Measurements from ENCODE around the gene TRMT61A.

TRMT61A gene

DNA sequence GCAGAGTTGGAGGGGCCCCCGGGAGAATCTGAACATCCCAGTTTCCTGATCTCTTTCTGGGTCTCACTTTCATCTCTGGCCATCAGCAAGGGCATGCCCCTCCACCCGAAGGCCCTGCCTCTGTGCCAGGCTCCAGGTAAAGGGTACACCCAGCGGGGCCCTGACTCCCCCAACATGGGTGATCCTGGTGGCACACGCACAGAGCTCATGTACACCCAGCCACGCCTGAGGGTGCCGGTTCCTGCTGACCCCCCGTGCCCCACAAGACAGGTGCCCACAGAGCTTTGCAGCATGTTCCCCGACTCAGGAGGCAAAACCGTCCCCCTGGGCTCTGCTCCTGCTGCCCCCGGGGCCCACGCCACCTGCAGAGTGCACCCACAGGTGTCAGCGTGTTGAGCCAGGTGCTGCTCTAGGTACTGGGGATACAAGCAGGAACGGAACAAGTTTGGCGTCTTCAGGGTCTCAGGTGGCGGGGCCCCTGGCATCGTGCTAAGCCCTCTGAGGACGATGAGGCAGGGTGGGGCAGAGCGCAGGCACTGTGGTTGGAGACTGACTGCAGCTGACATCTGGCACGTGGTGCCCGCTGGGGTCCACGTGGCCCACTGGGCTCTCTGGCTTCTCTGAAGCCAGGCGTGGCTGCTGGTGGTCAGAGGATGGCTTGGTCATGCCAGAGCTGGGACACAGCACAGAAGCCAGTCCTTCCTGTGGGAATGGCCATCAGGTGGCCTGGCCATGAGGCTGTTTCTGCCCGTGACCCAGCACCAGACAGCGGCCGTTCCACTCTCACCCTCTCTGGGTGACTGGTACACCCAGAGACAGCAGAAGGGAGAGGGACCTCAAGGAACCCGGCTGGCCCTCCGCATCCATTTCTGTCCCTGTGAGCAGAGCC lies 19.7 kb downstream of the TRMT61A start:
- no peak for DNase-seq

DNA sequence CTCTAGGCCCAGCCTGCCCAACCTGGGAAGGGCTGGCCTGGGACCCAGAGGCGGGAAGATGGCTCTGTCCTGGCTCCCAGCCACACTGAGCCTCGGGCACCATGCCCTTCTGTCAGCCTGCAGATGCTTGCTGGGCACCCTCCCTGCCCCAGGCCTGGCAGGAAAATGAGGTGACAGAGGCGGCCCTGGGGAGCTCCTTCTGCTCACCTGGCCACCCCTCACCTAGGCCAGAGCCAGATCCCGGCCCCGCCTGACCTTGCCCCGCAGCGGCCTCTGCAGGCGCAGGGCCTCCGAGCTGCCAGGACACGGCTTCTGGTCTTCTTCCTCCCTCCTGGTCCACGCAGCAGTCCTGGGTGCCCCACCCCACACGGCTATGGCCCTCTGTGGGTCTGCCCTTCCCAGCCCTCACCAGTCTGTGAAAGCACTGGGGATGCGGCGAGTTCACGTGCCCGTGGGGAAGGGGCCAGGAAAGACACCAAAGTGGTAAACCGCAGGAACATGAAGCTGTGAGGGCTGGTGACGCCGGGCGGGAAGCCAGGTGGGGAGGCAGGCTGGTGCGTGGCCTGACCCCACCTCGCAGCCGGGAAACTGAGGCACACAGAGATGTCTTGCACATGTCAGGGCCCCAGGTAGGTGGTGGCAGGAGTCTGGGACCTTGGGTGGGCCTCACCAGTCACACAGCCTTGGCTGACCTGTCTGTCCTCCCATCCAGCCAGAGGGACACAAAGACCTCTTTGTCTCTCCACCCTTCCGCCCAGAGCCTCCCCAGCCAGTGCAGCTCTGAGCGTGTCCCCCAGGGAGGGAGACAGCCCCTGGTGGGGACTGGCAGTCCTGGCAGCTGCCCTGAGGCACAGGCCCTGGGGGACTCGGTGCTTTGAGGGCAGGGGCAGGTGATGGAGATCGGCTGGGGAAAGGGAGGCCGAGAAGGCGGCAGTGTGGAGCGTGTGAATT lies 20.6 kb downstream of the TRMT61A start:
- DNase-seq = no peak

DNA sequence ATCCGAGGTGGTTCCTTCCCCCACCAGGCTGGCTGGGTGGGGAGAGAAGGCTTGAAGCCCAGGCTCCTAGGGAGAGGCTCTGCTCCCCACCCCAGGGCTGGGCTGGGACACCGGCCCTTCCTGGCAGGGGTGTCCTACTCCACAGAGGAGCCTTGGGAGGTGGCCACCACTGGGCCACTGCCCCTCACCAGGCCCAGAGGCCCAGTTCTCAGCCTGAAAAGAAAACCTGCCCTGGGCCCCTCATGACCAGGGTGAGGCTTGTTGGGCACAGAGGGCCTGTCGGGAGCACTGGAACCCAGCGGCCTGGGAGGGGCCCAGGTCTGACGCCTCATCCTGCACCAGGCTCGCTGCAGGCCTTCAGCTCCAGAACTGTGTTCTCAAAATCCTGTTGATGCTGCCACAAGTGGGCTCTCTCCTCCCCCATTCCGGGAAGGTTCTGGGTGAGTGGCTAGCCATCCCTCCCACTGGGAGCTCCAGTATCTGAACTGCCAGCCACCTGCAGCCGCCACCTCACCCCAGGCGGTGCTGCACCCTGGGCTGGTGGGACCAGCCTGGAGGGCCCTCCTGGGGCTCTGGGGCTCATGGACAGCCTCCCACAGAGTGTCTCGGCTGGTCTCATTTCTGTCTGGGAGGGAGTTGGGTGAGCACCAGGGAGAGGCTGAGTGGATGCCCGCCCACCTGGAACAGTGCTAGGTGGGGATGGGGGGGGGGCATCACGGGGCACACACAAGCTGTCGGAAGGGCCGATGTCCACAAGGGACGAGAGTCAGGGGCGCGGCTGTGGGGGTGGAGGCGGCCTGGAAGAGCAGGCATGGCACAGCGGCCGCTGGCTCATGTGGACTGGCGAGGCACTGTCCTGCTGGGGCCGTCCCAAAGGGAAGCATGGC lies 21.7 kb downstream of the TRMT61A start:
- no peak for DNase-seq

DNA sequence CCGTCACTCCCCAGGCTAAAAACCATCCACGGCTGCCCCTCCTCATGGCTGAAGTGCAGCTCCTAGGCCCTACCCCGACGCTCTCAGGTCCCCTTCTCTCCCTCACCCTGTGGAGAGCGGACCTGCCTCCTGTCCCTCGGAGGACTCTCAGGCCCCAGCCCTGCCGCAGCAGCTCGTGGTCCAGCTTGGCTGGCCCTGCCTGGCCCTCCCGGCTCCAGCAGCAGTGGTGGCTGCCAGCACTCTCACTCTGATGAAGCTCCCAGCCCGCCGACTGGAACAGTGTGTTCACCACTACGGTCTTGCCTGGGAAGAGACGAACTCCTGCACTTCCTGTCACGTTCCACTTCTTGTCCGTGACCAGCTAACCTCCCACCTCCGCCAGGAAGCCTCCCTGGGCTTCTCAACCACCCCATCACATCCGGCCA lies 22.4 kb downstream of the TRMT61A start:
- DNase-seq = no peak

DNA sequence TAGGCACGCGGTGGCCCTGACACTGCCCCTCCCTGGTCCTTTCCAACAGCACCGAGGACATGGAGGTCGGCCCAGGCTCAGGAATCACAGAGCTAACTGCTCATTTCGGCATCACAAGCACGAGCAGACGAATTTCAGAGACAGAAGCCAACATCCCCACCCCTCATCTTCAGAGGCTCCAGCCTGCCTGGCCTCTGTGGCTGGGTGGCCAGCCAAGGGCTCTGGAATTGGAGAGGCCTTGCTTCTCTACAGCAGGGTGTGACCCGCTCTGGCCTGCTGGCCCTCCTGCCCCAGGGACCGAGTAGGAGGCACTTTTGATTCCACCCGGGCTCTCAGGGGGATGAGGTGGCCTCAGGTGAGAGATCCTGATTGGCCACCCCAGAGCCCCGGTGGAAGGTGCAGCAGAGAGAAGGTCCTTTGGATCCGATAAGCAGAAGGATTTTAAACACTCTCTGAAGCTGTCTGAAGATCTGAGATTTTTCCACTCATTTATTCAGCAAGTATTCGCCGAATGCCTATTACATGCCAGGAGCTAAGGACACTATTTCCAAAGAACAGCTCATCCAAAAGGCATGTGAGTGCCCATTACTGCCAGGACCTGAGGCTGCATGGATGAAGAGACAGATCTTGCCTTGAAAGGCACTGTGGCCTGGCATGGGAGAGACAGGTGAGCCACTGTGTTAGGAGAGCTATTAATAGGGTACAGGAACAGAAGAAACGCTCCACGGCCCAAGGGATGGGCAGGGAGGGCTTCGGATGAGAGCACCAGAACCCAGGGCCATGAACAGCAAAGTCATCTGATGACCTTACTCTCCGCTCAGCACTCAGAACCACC lies 23.2 kb downstream of the TRMT61A start:
- DNase-seq = no peak

DNA sequence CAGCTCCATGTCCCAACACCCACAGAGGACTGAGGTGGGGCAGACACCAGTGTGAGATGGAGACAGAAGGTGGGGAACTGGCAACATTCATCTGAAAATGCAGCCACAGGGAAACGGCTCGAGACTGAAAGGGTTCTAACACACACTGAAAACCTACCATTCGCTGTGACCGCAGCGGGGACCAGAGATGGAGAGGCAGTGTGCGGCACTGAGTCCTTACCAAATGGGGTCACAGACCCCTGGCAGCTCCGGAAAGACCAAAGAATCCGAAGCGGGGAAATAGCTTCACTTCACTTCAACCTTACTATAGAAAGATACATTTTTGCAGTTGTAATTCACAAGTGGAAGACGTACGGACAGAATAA lies 23.8 kb downstream of the TRMT61A start:
- no peak for DNase-seq

DNA sequence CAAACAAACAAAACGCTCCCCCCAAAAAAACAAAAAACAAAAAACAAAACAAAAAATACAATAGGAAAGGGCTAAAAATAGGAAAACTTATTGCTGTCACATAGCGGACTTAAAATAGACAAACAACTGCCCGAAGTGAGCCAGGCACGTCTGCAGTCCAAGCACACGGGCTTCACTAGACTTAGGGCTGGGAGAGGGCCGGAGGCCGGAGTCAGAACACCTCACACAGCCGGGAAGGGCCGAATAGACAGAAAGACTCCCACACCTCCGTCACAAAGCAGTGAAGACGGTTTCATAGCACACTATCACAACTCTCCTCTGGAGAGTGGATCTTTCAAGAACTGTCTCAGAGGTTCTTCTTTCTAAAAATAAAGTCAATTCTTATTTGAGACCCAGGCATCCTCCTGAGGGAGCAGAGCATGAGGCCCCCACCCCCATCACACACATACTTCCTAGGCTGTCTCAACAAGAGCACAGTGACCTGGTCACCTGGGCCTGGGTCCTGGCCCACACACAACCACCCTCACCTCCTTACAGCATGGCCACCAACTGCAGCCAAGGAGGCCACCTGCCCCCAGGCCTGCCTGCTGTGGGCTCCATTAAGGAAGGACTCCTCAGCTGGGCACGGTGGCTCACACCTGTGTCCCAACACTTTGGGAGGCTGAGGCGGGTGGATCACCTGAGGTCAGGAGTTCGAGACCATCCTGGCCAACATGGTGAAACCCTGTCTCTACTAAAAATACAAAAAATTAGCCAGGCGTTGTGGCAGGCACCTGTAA lies 26.8 kb downstream of the TRMT61A start:
- DNase-seq = no peak

DNA sequence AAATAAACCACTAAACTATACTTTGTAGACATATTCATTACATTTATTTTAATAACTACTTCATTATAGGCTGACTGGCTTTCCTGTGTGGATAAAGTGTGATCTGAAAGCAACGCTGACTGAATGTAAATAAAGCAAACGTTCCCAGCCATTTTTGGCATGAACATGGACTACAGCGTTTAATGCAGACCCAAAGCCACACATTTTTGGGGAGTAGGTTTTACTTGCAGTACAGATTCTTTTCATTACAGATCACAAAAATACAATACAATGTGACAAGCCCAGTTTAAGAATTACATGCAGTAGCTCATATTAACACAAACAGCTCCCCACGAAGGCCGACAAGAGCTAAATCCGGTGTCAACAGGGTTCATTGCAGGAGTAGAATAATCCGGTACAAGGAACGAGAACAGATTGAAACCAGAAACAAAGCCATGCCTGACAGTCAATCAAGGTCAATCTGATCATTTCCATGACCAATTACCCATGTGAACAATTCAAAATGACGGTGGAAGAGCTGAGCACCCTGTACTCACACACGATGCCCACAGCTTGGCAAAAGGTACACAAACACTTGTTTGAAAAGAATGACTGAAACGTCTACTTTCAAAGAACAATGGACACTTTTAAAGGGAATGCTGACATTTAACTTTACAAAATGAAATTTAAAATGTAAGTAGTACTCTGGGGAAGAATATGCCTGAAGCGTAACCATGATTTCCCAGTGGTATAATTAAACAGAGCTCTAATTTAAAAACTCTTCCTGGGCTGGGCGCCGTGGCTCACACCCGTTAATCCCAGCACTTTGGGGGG lies 28.2 kb downstream of the TRMT61A start:
- DNase-seq = no peak

DNA sequence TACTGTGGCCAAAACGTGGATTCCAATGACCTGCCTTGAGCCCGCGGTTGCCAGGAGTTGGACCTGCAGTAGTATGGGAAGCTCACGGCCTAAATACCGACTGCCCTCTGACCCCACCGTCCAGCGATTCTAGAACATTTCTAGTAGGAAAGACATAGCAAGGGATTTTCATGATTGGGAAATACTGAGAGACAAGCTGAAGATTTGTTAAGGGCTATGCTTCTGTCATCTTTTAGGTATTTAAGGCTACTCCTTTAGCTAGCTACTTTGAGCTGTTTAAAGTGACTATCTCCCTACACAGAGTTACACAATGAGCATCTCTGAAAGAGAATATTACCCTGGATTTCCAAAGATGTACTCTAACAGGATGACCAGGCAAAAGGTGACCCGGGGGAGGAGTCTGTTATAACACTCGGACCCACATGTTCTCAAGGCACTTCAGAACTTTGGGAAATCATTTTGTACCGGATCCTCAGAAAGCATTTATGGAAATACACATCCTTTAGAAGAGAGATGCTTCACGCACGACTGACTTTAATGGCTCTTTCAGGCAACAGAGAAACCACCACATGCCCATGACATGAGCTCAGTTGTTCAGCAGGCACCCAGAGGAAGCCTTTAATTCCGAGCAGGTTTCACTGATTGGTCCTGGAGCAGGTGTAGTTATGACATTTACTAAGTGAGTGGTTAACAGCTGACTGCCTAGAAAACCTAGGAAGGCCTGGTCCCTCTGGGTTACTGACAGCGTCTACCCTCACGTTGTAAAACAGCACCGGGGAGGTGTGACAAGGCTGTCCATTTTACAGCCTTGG lies 29.3 kb downstream of the TRMT61A start:
- DNase-seq = no peak

DNA sequence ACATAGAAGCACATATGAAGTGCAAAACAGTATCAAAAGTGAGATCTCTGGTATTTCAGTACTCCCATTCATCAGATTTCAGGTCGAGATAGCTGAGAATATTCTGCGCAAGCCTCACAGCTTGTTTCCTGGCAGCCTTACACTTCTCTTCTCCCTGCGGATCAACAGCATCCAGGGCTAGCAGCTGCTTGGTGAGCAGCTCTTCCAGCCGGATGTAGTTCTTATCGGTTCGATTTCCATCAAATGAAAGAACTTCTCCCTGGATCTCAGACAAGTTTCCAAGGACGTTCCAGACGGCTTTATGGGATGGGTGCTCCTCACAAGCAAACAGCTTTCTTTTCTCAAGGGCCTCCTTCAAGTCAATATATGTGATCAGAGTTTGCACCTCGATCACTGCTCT lies 30.8 kb downstream of the TRMT61A start:
- no peak for DNase-seq

DNA sequence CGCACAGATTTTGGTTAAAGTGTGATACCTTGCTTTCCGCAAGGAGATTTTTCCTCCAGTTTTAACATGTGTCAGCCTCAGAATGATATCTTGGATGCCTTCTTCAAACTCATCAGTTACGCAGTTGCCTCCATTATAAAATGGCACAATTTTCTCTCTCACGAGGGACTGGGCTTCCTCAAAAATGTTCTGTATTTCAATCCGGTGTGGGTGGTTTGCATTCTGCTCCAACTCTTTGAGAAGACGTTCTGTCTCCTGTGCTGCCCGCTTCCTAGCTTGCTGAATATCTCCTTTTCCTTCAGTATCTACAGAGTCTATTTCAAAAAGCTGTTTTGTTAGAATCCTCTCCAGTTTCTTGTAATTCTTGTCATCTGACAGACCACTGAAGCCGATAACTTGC lies 31.7 kb downstream of the TRMT61A start:
- DNase-seq = no peak

DNA sequence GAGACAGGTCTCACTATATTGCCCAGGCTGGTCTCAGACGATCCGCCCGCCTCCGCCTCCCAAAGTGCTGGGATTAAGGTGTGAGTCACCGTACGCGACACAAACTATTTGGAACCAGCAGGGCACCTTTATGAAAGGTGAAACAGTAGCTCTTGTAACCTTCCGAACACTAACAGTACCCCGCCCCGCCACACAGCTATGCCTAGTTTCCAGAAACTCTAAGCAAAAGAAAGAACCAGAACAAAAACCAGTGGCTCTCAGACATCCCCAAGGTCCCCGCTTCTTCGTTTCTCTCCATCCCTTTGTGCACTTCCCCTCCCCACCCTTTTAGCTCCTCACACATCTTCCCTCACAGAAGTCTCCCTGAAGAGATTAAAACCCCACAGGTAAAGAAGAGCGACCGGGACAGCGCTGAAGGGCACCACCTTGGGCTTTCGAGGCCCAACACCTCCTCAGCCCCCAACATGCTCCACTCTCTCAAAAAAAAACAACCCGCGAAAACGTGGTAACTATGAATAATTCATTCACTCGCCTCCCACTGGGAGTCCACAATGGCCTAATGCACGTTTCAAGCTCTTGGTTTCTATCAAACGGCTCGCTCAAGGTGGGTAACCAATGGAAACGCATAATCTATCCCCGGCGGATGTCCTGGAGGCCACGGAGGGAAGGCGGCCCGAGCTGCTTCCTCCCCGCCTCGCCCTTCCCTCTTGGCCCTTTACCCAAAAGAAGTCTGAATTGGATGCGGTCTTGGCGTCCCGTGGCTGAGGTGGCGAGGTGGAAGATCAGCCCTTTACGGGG lies 32.6 kb downstream of the TRMT61A start:
- peak; percentile 66 for DNase-seq

DNA sequence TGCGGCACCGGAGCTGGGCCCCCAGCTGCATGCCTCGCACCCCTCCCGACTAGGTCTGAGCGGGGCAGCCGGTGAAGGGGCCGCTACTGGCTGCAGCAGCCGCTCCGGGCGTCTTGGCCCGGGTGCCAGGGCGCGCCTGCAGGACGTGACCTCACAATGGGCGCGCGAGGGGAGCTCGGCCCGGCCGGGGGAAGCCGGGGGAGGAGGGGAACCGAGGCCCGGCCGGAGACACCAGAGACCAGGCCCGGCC lies 33.1 kb downstream of the TRMT61A start:
- DNase-seq = no peak

DNA sequence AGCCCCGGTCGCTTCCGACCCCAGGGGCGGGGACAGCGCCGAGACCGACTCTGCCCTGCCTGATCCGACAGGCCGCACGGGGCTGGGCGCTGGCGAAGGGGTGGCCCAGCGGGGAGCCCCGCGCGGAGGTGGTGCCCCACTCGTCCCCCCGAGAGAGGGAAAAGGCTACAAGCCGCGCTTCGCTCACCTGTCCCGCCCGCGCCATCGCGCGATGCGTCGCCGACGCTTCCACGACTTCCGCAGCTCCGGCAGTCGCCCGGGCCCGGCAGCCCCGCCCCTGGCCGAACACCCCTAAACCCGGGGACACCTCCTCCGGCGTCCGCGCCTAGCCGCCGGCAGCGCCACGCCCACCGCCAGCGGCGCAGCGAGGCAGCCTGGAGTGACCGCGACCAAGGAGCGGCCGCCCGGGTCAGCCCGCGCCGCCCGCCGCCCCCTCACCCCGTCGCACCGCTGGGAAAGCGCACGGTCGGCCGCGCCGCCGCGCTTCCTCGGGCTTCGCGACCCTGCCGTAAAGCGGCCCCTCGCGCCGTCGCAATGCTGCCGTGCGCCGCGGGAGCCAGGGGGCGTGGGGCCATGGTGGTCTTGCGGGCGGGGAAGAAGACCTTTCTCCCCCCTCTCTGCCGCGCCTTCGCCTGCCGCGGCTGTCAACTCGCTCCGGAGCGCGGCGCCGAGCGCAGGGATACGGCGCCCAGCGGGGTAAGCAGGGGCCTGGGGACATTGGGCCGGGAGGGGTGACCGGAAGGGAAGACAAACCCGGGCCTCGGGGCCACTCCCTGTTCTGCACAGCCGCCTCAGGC lies 33.6 kb downstream of the TRMT61A start, which contains the start of the genes BAG5 and COA8:
Gene BAG5, minus strand, starts transcription at position 229 of the 797 bp plus-strand sequence. CDS start 1,493 bp downstream, outside the sequence.
Gene COA8, plus strand, starts transcription at position 532 of the 797 bp plus-strand sequence. Its CDS starts 42 bp downstream, at position 574.
- DNase-seq = peak; percentile 90

DNA sequence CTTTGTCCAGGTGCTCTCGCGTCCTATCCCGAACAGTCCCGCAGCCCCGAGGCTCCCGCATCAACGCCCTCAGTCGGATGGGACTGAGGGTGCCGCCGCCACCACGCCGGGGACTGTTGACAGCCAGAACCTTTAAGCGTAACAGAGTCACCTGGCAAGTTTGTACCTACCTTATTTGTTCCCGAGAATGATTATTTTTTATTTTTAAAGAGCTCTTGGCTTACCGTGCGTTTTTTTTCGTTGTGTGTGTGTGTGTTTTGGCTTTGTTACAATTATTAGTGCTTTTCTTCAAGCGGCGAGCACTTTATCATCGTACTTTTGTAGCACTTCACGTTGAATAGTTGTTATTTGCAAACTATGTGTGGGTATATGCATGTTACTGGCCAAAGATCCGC lies 34.2 kb downstream of the TRMT61A start:
- peak; percentile 15 for DNase-seq

DNA sequence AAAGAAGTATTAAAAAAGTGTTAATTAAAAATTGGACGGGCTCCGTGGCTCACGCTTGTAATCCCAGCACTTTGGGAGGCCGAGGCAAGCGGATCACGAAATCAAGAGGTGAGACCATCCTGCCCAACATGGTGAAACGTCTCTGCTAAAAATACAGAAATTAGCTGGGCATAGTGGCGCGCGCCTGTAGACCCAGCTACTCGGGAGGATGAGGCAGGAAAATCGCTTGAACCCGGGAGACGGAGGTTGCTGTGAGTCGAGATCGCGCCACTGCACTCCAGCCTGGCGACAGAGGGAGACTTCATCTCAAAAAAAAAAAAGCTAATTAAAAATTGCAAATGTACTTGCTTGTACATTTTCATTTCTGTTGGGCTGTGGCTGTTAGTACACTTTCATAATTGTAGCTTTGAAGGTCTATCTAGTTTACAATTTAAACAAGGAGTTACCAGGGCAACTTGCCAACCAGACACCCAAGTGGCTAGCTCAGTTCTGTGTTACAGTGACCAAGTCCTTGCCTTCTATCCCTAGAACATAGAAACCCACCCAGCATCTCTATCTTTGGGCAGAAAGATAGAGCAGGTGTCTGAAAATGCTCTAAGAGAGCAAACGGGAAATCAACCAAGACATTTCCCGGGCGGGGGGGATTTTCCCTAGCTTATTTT lies 35.0 kb downstream of the TRMT61A start:
- DNase-seq = no peak

DNA sequence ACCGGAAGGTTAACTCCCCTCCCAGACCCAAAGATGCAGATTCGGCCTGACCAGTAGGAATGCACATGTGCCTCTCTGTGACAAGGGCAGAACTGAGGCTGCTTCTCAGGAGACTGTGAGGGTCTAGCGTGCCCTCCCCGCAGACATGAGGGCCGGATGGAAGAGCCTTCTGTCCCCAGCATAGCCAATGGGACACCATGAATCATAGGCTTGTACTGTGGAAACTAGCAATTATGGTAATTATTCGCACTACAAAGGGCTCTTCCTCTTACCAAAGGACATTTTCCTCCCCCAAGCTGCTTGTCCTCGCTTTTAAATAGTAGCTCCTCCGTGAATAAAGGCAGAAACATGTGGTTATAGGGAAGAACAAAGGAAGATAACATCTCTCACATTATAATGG lies 40.0 kb downstream of the TRMT61A start:
- no peak for DNase-seq

Data from activated CD4-positive, alpha-beta T cell treated with anti-CD3 and anti-CD28 coated beads, Interleukin-2, amount 50 U/mL, for 16 hours (primary cell).